ENCODE measurements around the gene GET3. TPM values are rescaled to one million over a fixed set of nuclear protein-coding genes. Genes with fewer than 3 reads are reported as not detected.

GET3 gene
- total RNA-seq, 1 donor from 2014 or later, result 69.3 TPM

Other genes with a start within 250 kb of the GET3 start
- 11.0 and 11.2 TPM in 2 replicates for gene ZNF564, start 186.0 kb upstream of the GET3 start, total RNA-seq
- gene ZNF490, start 126.7 kb upstream of the GET3 start, total RNA-seq, result 13.1 and 14.8 TPM in 2 replicates
- gene ZNF791, start 126.6 kb upstream of the GET3 start, total RNA-seq, result 31.4 and 34.3 TPM in 2 replicates
- 189 and 197 TPM in 2 replicates for gene MAN2B1, start 70.8 kb upstream of the GET3 start, total RNA-seq
- 19.2 and 20.1 TPM in 2 replicates for gene WDR83, start 70.7 kb upstream of the GET3 start, total RNA-seq
- gene DHPS, start 55.6 kb upstream of the GET3 start, total RNA-seq, result 108 and 121 TPM in 2 replicates
- not detected in 2 replicates for gene GNG14, start 49.5 kb upstream of the GET3 start, total RNA-seq
- gene FBXW9, start 40.9 kb upstream of the GET3 start, total RNA-seq, result 5.0 and 6.1 TPM in 2 replicates
- gene TNPO2, start 13.6 kb upstream of the GET3 start, total RNA-seq, result 86.1 and 87.4 TPM in 2 replicates
- 180 and 185 TPM in 2 replicates for gene TRIR, start 2.8 kb upstream of the GET3 start, total RNA-seq
- gene BEST2, start 14.3 kb downstream of the GET3 start, total RNA-seq, result 0.10 TPM in 1 of 2 replicates, not detected in the other
- 16.5 and 17.9 TPM in 2 replicates for gene HOOK2, start 38.1 kb downstream of the GET3 start, total RNA-seq
- 309 and 316 TPM in 2 replicates for gene JUNB, start 54.0 kb downstream of the GET3 start, total RNA-seq
- gene PRDX2, start 64.3 kb downstream of the GET3 start, total RNA-seq, result 300 and 302 TPM in 2 replicates
- gene THSD8, start 64.6 kb downstream of the GET3 start, total RNA-seq, result 13.0 and 24.6 TPM in 2 replicates
- 24.3 and 30.5 TPM in 2 replicates for gene RNASEH2A, start 69.1 kb downstream of the GET3 start, total RNA-seq
- gene RTBDN, start 97.1 kb downstream of the GET3 start, total RNA-seq, result not detected in 2 replicates
- 0.49 and 1.1 TPM in 2 replicates for gene MAST1, start 101.0 kb downstream of the GET3 start, total RNA-seq
- gene DNASE2, start 144.0 kb downstream of the GET3 start, total RNA-seq, result 29.5 and 32.6 TPM in 2 replicates
- 0.22 and 0.41 TPM in 2 replicates for gene KLF1, start 149.7 kb downstream of the GET3 start, total RNA-seq
- 48.0 and 49.5 TPM in 2 replicates for gene GCDH, start 153.7 kb downstream of the GET3 start, total RNA-seq
- 1.9 and 2.8 TPM in 2 replicates for gene SYCE2, start 181.8 kb downstream of the GET3 start, total RNA-seq
- 108 and 117 TPM in 2 replicates for gene FARSA, start 196.2 kb downstream of the GET3 start, total RNA-seq
- 1,347 and 1,385 TPM in 2 replicates for gene CALR, start 201.1 kb downstream of the GET3 start, total RNA-seq
- 113 and 115 TPM in 2 replicates for gene RAD23A, start 208.4 kb downstream of the GET3 start, total RNA-seq
- gene GADD45GIP1, start 219.7 kb downstream of the GET3 start, total RNA-seq, result 16.6 and 17.9 TPM in 2 replicates
- 0.10 TPM in 1 of 2 replicates, not detected in the other for gene DAND5, start 232.1 kb downstream of the GET3 start, total RNA-seq